Smooth muscle cell of the umbilical artery (primary cell): ENCODE measurements around the gene PCDHGB2. TPM values are rescaled to one million over a fixed set of nuclear protein-coding genes. Genes with fewer than 3 reads are reported as not detected.

ENCODE experiments used
- total RNA-seq: library from RNA; depleted of rRNA; stranded (reverse); fragments of >200 nt; gene quantifications from 2 replicates; pipeline ENCODE4 v1.2.3, GENCODE V29; 2014

PCDHGB2 gene
- 2.1 and 2.4 TPM in 2 replicates for total RNA-seq

GRCh38 chr5:141359790-141360426 lies at the start of gene PCDHGB2:
TSS of gene PCDHGB2 (plus strand) at chr5:141359994. CDS start at chr5:141360136, 142 bp downstream.

GRCh38 chr5:141320225-141321169 lies 39.3 kb upstream of the PCDHGB2 start, which contains the start of gene TAF7:
TSS of gene TAF7 (minus strand) at chr5:141320784. CDS start at chr5:141320044, 740 bp downstream.

GRCh38 chr5:141330299-141331080 lies 29.3 kb upstream of the PCDHGB2 start, which contains the start of gene PCDHGA1:
TSS of gene PCDHGA1 (plus strand) at chr5:141330514.

GRCh38 chr5:141338538-141339306 lies 21.1 kb upstream of the PCDHGB2 start, which contains the start of gene PCDHGA2:
TSS of gene PCDHGA2 (plus strand) at chr5:141338760.

GRCh38 chr5:141343242-141343952 lies 16.4 kb upstream of the PCDHGB2 start, which contains the start of gene PCDHGA3:
TSS of gene PCDHGA3 (plus strand) at chr5:141343829. CDS start at chr5:141344034, 205 bp downstream.

GRCh38 chr5:141349917-141350619 lies 9.7 kb upstream of the PCDHGB2 start, which contains the start of gene PCDHGB1:
TSS of gene PCDHGB1 (plus strand) at chr5:141350099. CDS start at chr5:141350261, 162 bp downstream.

GRCh38 chr5:141354900-141355469 lies 4.8 kb upstream of the PCDHGB2 start, which contains the start of gene PCDHGA4:
TSS of gene PCDHGA4 (plus strand) at chr5:141355021. CDS start at chr5:141355108, 87 bp downstream.

GRCh38 chr5:141363952-141364660 lies 4.3 kb downstream of the PCDHGB2 start, which contains the start of gene PCDHGA5:
TSS of gene PCDHGA5 (plus strand) at chr5:141364162. CDS start at chr5:141364331, 169 bp downstream.

GRCh38 chr5:141369994-141370848 lies 10.4 kb downstream of the PCDHGB2 start, which contains the start of gene PCDHGB3:
TSS of gene PCDHGB3 (plus strand) at chr5:141370242. CDS start at chr5:141370395, 153 bp downstream.

GRCh38 chr5:141373673-141374317 lies 14.0 kb downstream of the PCDHGB2 start, which contains the start of gene PCDHGA6:
TSS of gene PCDHGA6 (plus strand) at chr5:141373891. CDS start at chr5:141374084, 193 bp downstream.

GRCh38 chr5:141382469-141383294 lies 22.9 kb downstream of the PCDHGB2 start, which contains the start of gene PCDHGA7:
TSS of gene PCDHGA7 (plus strand) at chr5:141382742. CDS start at chr5:141382900, 158 bp downstream.

GRCh38 chr5:141387557-141388311 lies 27.9 kb downstream of the PCDHGB2 start, which contains the start of gene PCDHGB4:
TSS of gene PCDHGB4 (plus strand) at chr5:141387698. CDS start at chr5:141387885, 187 bp downstream.

GRCh38 chr5:141392429-141393198 lies 32.8 kb downstream of the PCDHGB2 start, which contains the start of gene PCDHGA8:
TSS of gene PCDHGA8 (plus strand) at chr5:141392633. CDS start at chr5:141392814, 181 bp downstream.

